HL-60 (cell line): ENCODE results near the gene QRICH1.

Experiments
- DNase-seq, 2 experiments: peaks; one replicate each; pipeline ENCODE4 v3.0.0-alpha.2; 2010 to 2020; ENCODE audit warnings: low read depth in 1 of 2, low spot score in 1 of 2
- H3K27ac ChIP-seq: fragments of 250-450 bp; sonication (Bioruptor Pico); replicated peaks from 2 replicates; pipeline ENCODE4 v1.5.1; 2020; ENCODE audit warnings: mild to moderate bottlenecking, moderate library complexity
- H3K27me3 ChIP-seq: fragments of 250-450 bp; sonication (Bioruptor Pico); 2 replicates; pipeline ENCODE4 v1.5.1; 2021; ENCODE audit warnings: mild to moderate bottlenecking, moderate library complexity; ENCODE audit not compliant: insufficient read depth, poor library complexity, severe bottlenecking
- H3K4me3 ChIP-seq: replicated peaks from 2 replicates; pipeline ENCODE4 v1.5.1; 2011; ENCODE audit warnings: mild to moderate bottlenecking, control low read depth, low read length; ENCODE audit not compliant: insufficient read depth
- CTCF ChIP-seq: IDR thresholded peaks from one replicate; pipeline ENCODE4 v1.5.1; 2011; ENCODE audit warnings: low read length, control low read depth, inconsistent platforms; ENCODE audit not compliant: insufficient read depth
- GABPA ChIP-seq: IDR thresholded peaks from 2 replicates; pipeline ENCODE4 v1.6.1; 2012; ENCODE audit warnings: low read depth
- POLR2AphosphoS5 ChIP-seq: IDR thresholded peaks from 2 replicates; pipeline ENCODE4 v1.6.1; 2012; ENCODE audit warnings: low read depth
- SPI1 ChIP-seq: IDR thresholded peaks from 2 replicates; pipeline ENCODE4 v1.6.1; 2012; ENCODE audit warnings: low read depth, mild to moderate bottlenecking, borderline replicate concordance
- TF ChIP-seq, protein P1 (sequence below): IDR thresholded peaks from 2 replicates; pipeline ENCODE4 v1.6.1; 2012; ENCODE audit warnings: low read depth; ENCODE audit not compliant: insufficient replicate concordance

Gene QRICH1

GRCh38 chr3:49054344-49054862 lies 39.5 kb downstream of the QRICH1 start:
- TF ChIP-seq POLR2AphosphoS5 (no peak), CTCF (no peak), GABPA (no peak), SPI1 (no peak)
- TF ChIP-seq, protein P1, sequence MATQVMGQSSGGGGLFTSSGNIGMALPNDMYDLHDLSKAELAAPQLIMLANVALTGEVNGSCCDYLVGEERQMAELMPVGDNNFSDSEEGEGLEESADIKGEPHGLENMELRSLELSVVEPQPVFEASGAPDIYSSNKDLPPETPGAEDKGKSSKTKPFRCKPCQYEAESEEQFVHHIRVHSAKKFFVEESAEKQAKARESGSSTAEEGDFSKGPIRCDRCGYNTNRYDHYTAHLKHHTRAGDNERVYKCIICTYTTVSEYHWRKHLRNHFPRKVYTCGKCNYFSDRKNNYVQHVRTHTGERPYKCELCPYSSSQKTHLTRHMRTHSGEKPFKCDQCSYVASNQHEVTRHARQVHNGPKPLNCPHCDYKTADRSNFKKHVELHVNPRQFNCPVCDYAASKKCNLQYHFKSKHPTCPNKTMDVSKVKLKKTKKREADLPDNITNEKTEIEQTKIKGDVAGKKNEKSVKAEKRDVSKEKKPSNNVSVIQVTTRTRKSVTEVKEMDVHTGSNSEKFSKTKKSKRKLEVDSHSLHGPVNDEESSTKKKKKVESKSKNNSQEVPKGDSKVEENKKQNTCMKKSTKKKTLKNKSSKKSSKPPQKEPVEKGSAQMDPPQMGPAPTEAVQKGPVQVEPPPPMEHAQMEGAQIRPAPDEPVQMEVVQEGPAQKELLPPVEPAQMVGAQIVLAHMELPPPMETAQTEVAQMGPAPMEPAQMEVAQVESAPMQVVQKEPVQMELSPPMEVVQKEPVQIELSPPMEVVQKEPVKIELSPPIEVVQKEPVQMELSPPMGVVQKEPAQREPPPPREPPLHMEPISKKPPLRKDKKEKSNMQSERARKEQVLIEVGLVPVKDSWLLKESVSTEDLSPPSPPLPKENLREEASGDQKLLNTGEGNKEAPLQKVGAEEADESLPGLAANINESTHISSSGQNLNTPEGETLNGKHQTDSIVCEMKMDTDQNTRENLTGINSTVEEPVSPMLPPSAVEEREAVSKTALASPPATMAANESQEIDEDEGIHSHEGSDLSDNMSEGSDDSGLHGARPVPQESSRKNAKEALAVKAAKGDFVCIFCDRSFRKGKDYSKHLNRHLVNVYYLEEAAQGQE = no peak
- no peaks in the 10 kb centered on the region for H3K27me3 ChIP-seq
- H3K27ac ChIP-seq = no peak overlapping the region
- no peak for DNase-seq
- no peak overlapping the region for H3K4me3 ChIP-seq

DNA sequence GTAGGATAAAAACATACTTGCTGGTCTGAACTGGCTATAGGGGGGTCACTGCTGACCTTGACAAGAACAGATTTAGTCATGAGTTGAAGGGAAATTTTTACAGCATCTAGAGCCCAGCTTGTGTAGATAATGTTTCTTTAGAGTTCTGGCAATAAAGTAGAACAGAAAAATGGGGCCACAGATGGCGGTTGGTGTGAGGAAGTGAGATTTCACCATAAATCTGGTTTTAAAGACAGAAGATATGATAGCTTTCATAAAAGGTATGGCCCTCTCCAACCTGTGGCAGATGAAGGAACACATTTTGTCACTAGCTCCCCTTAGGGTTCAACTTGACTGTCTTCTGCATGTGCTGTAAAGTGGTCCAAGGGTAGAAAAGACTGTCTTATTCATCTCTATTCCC lies 40.3 kb downstream of the QRICH1 start:
- DNase-seq = peak in 1 of 2 experiments; percentile 14
- Histone ChIP-seq H3K4me3 (no peak overlapping the region), H3K27ac (peak overlapping the region; percentile 13; the same call in 1 of the 2 replicates), H3K27me3 (no peaks in the 10 kb centered on the region)
- TF ChIP-seq GABPA (no peak), SPI1 (peak; percentile 67; the same call in 1 of the 2 replicates), POLR2AphosphoS5 (no peak), CTCF (no peak)
- TF ChIP-seq, protein P1 = no peak

- H3K4me3 ChIP-seq = no peak overlapping the region
- H3K27me3 ChIP-seq = no peaks in the 10 kb centered on the region
- DNase-seq = no peak
- peak; percentile 67; the same call in 1 of the 2 replicates for TF ChIP-seq SPI1
- TF ChIP-seq GABPA = no peak
- no peak overlapping the region for H3K27ac ChIP-seq
Measured at GRCh38 chr3:49035281-49035680, 58.6 kb downstream of the QRICH1 start.

- no peak overlapping the region for H3K4me3 ChIP-seq
- H3K27ac ChIP-seq = no peak overlapping the region
- H3K27me3 ChIP-seq = no peaks in the 10 kb centered on the region
- no peak for TF ChIP-seq POLR2AphosphoS5
- no peak for TF ChIP-seq GABPA
- TF ChIP-seq, protein P1 = no peak
- no peak for TF ChIP-seq CTCF
- no peak for TF ChIP-seq SPI1
- no peak for DNase-seq
Measured at GRCh38 chr3:49034650-49035049, 59.2 kb downstream of the QRICH1 start.
